CD4-positive, alpha-beta T cell treated with Interleukin-17A for 4 hours (primary cell): ENCODE data around the gene APLF.
"Not testable (repeated sequence)": the region's sequence is repeated elsewhere in the genome, so short reads cannot be mapped to it uniquely, and the experiment has no call there.

ENCODE experiments used
- DNase-seq: peaks from one replicate; pipeline ENCODE4 v3.0.0-alpha.2; 2020; ENCODE audit warnings: mixed read lengths

Gene APLF

DNA sequence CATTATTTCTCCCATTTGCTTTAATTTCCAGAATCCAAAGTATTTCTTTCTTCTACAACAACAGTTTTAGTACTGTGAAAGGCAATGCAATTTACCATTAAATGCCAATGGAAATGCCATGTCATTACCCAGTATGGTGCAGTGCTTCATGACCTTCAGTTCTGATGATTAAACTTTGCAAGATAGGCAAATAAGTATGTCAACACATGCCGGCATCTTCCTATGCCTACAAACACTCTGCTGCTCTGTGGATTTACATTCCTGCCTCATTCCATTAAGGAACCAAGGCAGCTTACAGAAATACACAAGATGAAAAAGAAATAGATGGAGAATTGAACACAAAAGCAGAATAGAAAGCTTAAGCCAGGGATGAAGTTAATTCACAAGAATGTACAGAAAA lies 123.3 kb downstream of the APLF start:
- no peak for DNase-seq

DNA sequence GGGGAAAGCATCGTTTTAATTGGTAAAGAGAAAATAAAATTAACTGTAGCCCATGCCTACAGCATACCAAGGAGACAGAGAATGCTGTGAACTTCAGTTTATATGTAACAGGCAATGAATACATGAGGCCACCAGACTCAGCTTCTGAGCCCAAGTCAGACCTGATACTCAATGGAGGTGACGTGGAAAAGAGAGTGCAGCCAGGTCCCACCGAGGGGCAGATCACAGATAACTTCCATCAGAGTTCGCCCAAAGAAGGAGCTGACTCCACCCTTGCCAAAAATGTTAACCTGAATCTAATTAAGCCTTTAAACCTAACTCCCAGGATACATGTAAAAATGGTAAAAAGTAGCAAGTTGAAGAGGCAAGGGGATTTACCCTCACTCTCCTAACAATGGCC lies 123.8 kb downstream of the APLF start:
- DNase-seq = no peak

DNA sequence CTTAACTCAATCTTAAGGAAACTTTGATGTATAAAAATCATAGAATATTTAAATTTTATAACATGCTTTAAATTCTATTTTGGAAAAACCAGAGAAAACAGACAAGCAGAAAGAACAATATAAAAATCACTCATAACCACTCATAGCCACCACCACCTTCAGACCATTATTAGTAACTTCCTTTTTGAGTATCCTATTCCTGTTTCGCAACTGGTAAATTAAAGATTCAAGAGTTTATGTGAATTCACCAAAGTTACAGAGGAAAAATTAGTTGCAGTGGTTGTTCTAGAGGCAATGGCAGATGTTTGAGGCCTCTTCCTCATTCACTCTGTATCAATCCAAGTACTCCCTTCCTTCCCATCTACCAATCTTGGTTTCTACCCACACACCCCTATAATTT lies 126.7 kb downstream of the APLF start:
- DNase-seq = no peak

DNA sequence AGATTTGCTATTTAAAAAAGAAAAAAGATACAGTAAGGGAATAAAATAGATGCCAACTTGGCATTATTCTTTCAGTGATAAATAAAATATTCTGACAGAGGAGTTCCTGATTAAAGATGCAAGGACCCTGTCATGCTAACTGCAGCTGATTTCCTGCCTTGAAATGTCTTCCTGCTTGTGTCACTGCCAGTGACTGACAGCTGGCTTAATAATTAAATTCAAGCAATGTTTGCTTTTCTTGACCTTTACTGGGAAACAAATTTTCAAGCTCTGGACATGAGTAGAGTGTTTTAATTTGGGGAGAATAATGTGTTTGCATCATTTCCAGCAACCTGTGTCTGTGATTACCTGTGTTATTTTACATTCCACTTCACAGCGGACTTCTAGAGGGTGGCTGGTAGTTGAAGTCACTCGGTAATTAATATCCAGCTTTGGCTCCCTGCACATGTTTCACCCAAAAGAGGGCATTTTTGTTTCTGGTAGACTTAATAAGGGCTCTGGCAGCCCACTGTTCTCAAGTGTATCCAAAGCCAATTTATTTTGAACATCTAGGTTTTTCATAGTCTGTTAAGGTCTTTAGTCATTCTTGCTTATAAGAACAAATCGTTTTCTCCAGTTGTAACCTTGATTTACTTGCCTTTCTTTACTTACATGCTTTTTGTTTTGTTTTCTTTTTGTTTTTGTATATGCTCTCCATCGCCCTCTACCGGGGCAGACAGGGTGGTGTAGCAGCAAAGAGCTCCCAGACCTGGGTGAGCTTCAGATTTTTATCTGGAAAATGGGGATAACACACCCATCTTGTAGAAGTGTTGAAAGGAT lies 127.5 kb downstream of the APLF start:
- peak; percentile 65 for DNase-seq

DNA sequence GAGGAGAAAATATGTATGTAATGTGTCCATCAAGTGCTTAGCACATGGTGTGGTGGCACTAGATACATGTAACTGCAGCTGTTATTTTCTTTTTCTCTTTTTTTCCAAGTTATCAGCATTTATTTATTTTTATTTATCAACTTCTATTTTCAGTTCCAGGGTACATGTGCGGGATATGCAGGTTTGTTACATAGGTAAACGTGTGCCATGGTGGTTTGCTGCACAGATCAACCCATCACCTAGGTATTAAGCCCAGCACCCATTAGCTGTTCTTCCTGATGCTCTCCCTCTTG lies 128.1 kb downstream of the APLF start:
- DNase-seq = not testable (repeated sequence)

DNA sequence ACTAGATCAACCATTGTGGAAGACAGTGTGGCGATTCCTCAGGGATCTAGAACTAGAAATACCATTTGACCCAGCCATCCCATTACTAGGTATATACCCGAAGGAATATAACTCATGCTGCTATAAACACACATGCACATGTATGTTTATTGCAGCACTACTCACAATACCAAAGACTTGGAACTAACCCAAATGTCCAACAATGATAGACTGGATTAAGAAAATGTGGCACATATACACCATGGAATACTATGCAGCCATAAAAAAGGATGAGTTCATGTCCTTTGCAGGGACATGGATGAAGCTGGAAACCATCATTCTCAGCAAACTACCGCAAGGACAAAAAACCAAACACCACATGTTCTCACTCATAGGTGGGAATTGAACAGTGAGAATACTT lies 133.1 kb downstream of the APLF start:
- DNase-seq = not testable (repeated sequence)

DNA sequence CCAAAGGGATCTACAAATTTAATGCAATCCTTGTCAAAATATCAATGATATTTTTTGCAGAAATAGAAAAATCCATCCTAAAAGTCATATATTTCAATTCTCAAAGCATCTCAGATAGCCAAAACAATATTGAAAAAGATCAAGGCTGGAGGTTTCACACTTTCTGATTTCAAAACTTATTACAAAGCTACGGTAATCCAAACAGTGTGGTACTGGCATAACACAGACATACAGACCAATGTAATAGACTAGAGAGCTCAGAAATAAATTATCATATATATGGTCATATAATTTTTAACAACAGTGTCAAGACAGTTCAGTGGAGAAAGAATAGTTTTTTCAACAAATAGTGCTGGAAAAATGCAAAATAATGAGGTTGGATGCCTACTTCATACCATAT lies 135.7 kb downstream of the APLF start:
- no peak for DNase-seq

DNA sequence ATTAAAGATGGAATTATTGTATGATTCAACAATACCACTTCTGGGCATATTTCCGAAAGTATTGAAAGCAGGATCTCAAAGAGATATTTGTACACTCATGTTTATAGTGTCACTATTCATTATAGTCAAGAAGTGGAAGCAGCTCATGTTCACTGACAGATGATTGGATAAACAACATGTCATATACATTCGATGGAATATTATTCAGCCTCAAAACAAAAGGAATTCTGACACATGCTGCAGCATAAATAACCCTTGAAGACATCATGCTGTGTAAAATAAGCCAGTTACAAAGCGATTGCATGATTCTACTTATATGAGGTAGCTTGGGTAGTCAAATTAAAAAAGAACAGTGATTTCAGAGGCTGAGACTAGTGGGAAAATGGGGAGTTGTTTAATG lies 136.7 kb downstream of the APLF start:
- no peak for DNase-seq

DNA sequence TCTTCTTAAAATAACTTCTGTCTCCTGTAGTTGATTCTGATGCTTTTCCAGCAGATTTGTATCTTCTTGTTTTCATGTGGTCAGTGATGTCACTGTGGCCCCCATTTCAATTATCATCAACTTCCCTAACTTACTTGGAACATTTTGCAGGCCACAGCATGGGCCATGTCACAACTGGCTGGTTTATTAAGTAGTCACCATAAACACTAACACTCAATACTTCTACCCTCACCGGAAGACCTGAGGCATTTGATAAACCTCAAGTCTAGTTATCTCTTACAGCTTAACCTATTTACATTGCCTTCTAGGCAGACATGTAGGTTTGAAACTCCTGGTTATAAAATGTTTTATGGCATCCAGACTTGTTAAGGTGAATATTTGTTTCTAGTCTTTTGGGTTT lies 138.6 kb downstream of the APLF start:
- DNase-seq = no peak

DNA sequence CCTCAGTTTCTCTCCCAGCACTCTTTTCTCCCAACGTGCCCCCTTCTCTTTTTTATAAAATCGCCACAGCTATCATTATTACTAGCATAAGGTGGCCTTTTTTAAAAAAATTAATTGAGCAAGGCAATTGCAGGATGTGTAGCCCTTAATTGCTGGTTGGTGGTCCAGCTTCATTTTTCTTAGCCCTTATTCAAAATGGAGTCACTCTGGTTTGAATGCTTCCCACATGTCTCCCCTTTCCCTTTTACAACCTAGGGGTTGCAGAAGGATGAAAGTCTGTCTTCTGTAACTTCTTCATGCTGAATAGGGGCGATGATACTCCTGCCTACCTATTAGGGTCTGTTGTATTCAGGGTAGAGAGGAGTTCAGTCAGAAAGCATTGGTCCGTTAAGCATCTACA lies 139.4 kb downstream of the APLF start:
- no peak for DNase-seq

DNA sequence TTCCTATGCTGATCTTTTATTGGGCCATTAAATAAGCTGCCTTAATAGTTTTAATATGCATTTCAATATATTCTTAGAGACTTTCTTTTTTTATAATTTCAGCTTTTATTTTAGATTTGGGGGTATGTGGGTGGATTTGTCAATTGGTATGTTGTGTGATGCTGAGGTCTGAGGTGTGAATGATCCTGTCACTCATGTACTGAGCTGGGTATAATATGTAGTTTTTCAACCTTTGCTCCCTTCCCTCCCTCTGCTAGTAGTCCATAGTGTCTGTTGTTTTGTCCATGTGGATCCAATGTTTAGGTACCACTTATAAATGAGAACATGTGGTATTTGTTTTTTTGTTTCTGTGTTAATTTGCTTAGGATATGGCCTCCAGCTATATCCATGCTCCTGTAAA lies 140.5 kb downstream of the APLF start:
- DNase-seq = no peak

DNA sequence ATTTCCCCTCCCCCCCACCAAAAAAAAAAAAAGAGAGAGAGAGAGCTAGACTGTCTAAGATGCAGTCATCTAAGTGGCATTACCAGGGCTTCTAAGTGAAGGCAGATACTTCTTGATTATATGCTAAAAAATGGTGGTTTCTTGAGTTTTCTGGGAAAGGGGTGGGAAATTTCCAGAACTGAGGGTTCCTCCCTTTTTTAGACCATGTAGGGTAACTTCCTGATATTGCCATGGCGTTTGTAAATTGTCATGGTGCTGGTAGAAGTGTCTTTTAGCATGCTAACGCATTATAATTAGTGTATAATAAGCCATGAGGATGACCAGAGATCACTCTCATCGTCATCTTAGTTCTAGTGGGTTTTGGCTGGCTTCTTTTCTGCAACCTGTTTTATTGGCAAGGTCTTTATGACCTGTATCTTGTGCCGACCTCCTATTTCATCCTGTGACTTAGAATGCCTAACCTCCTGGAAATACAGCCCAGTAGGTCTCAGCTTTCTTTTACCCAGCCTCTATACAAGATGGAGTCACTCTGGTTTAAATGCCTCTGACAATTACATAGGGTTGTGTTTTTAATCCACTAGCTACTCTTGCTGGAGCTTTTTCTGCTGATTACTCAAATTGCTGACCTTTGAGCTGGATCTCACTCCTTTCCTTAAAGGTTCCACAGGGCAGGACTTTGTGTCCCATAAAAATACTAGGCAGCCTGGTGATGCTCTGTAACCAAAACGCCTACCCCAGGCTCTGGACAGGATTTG lies 145.6 kb downstream of the APLF start:
- DNase-seq = no peak

DNA sequence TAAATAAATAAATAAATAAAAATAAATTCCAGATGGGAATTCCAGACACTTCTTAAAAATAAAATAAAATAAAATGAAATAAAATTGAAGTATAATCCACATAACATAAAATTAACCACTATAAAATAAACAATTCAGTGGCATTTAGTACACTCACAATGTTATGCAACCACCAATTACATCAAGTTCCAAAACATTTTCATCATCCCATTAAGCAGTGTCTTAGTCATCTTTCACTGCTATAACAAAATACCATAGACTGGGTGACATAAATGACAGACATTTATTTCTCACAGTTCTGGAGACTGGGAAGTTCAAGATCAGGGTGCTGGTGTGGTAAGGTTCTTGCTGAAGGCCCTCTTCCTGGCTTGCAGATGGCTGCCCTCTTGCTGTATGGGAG lies 153.4 kb downstream of the APLF start:
- no peak for DNase-seq

DNA sequence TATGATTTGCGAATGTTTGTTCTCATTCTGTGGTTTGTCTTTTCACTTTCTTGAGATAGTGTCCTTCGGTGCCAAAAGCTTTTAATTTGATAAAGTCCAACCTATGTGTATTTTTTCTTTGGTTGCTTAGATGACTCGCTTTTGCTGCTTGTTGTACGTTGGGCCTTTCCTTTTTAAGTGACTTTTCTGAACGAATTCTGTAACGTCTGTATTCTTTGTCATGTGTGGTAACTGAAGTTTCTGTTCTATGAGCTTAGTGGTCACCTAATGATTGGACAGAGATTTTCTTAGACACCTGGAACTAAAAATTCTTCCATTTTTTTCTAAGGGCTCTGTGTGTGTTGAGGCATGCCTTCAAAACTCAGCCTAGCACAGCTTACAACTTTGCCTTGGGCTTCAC lies 156.4 kb downstream of the APLF start:
- no peak for DNase-seq

DNA sequence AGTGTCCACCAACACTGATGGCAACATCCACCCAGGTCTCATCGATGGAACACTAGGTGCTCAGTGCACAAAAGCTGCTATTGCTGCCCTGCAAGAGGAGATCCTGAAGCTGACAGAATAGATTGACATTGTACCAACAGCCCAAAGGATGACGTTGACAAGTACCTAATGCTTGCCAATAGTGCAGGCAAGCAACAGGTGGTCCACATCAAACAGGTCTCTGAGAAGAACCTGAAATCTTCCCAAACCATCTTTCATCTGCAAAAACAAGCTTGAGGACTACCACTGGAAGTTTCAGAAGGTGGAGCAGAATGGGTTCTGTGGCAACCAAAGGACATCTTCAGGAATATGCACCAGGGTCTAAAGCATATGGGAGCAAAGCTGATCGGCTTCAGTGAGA lies 160.2 kb downstream of the APLF start:
- DNase-seq = no peak
